ENCODE measurements around the gene MIEF2. TPM values are rescaled to one million over a fixed set of nuclear protein-coding genes. Genes with fewer than 3 reads are reported as not detected.

Gene MIEF2
- total and polyA plus RNA-seq, 2 experiments from 2014 or later: 37.3 to 101 TPM

GRCh38 chr17:18257982-18258355 is 2.5 kb upstream of the MIEF2 start:
- peak; percentile 56 to 87 for DNase-seq (ENCODE audit: low read depth in 1 of 2, low spot score in 1 of 2)
- Histone ChIP-seq H3K27ac (peak overlapping the region; percentile 87), H3K4me1 (ENCODE audit: low read depth) (peaks cover 17% of the 10 kb centered on the region), H3K36me3 (peaks cover 22% of the 10 kb centered on the region), H3K4me3 (peak overlapping the region; percentile 83), H3K9me3 (ENCODE audit: low read depth) (no peaks in the 10 kb centered on the region), H3K27me3 (no peaks in the 10 kb centered on the region)
- peak; percentile 15 for TF ChIP-seq CTCF (IDR thresholded peaks at IDR 0.05; ENCODE audit: low read depth, low read length)

- peak within 1 kb of the TSS; percentile 95 for H3K27ac ChIP-seq
- no peaks in the 10 kb centered on the region for H3K9me3 ChIP-seq (ENCODE audit: low read depth)
- H3K36me3 ChIP-seq: peaks cover 23% of the 10 kb centered on the region
- DNase-seq (ENCODE audit: low read depth in 1 of 2, low spot score in 1 of 2): peak; percentile 35 to 68
- peaks cover 17% of the 10 kb centered on the region for H3K4me1 ChIP-seq (ENCODE audit: low read depth)
- peak within 1 kb of the TSS; percentile 83 for H3K4me3 ChIP-seq
- no peaks in the 10 kb centered on the region for H3K27me3 ChIP-seq
- no peak for TF ChIP-seq CTCF (IDR thresholded peaks at IDR 0.05; ENCODE audit: low read depth, low read length)
Measured at GRCh38 chr17:18258356-18259038, 2.0 kb upstream of the MIEF2 start, which contains the start of gene FLII. FLII (minus strand) TSS chr17:18258738; CDS start chr17:18258690, 48 bp downstream.

GRCh38 chr17:18259621-18260331 is 686 bp upstream of the MIEF2 start:
- H3K27ac ChIP-seq: peak overlapping the region; percentile 95

GRCh38 chr17:18261146-18261515 is 669 bp downstream of the MIEF2 start:
- H3K27me3 ChIP-seq: no peaks in the 10 kb centered on the region
- peak overlapping the region; percentile 95 for H3K27ac ChIP-seq

More at GRCh38 chr17:18259621-18260331, 686 bp upstream of the MIEF2 start:
- Histone ChIP-seq H3K9me3 (ENCODE audit: low read depth) (no peaks in the 10 kb centered on the region), H3K27me3 (no peaks in the 10 kb centered on the region), H3K4me3 (peak overlapping the region; percentile 48), H3K4me1 (ENCODE audit: low read depth) (peaks cover 17% of the 10 kb centered on the region), H3K36me3 (peaks cover 30% of the 10 kb centered on the region)
- TF ChIP-seq CTCF (IDR thresholded peaks at IDR 0.05; ENCODE audit: low read depth, low read length): no peak
- DNase-seq (ENCODE audit: low read depth in 1 of 2, low spot score in 1 of 2): no peak

GRCh38 chr17:18261659-18262058 is 1.2 kb downstream of the MIEF2 start:
- peak overlapping the region; percentile 95 for H3K27ac ChIP-seq
- TF ChIP-seq CTCF (IDR thresholded peaks at IDR 0.05; ENCODE audit: low read depth, low read length): no peak
- peaks cover 17% of the 10 kb centered on the region for H3K4me1 ChIP-seq (ENCODE audit: low read depth)
- no peak for DNase-seq (ENCODE audit: low read depth in 1 of 2, low spot score in 1 of 2)
- H3K27me3 ChIP-seq: no peaks in the 10 kb centered on the region
- H3K9me3 ChIP-seq (ENCODE audit: low read depth): no peaks in the 10 kb centered on the region
- H3K4me3 ChIP-seq: peak overlapping the region; percentile 48
- peaks cover 27% of the 10 kb centered on the region for H3K36me3 ChIP-seq

More at GRCh38 chr17:18261146-18261515, 669 bp downstream of the MIEF2 start:
- TF ChIP-seq CTCF (IDR thresholded peaks at IDR 0.05; ENCODE audit: low read depth, low read length): no peak
- H3K9me3 ChIP-seq (ENCODE audit: low read depth): no peaks in the 10 kb centered on the region
- H3K4me3 ChIP-seq: peak overlapping the region; percentile 48
- peaks cover 29% of the 10 kb centered on the region for H3K36me3 ChIP-seq
- peak in 1 of 2 donors; percentile 45 for DNase-seq (ENCODE audit: low read depth in 1 of 2, low spot score in 1 of 2)
- peaks cover 17% of the 10 kb centered on the region for H3K4me1 ChIP-seq (ENCODE audit: low read depth)
